ENCODE data around the gene EIF2D. TPM values are rescaled to one million over a fixed set of nuclear protein-coding genes. Genes with fewer than 3 reads are reported as not detected.

Gene EIF2D
- total RNA-seq, 1 experiment from 2014 or later: 110 TPM

GRCh38 chr1:206595581-206596318 is 16.5 kb downstream of the EIF2D start:
- POLR2A ChIA-PET (ENCODE audit: unreplicated experiment): no interaction called here
- no peaks in the 10 kb centered on the region for H3K9me2 ChIP-seq (replicated peaks; ENCODE audit: low read length)
- no peak overlapping the region for H2AFZ ChIP-seq (ENCODE audit: low read length)
- H3K4me3 ChIP-seq (ENCODE audit: low read length): no peak overlapping the region
- H3K36me3 ChIP-seq (ENCODE audit: low read depth, low read length): peaks cover 80% of the 10 kb centered on the region
- no peak overlapping the region for H3K4me2 ChIP-seq (ENCODE audit: low read length)
- H3K9ac ChIP-seq (ENCODE audit: low read length): no peak overlapping the region
- no peak for DNase-seq
- ATAC-seq: no peak
- H3K9me3 ChIP-seq (ENCODE audit: low read length): no peaks in the 10 kb centered on the region
- H3K79me2 ChIP-seq (ENCODE audit: low read length): no peaks in the 10 kb centered on the region
- H3F3A ChIP-seq (ENCODE audit: low read length, unreplicated experiment): peaks cover 1% of the 10 kb centered on the region
- H4K20me1 ChIP-seq (ENCODE audit: low read length): no peaks in the 10 kb centered on the region
- H3K4me1 ChIP-seq (ENCODE audit: insufficient read depth, low read length): peaks cover 6% of the 10 kb centered on the region
- no peaks in the 10 kb centered on the region for H3K27me3 ChIP-seq (ENCODE audit: low read length)
- H3K27ac ChIP-seq (ENCODE audit: low read length): no peak overlapping the region
- no peak for TF ChIP-seq EZH2 (IDR thresholded peaks at IDR 0.05; ENCODE audit: low read length, unreplicated experiment)
- TF ChIP-seq CTCF (conservative IDR thresholded peaks at IDR 0.05; ENCODE audit: low read depth, low read length): no peak
- TF ChIP-seq EZH2phosphoT487 (IDR thresholded peaks at IDR 0.05; ENCODE audit: borderline replicate concordance, low read length): no peak
- intact Hi-C loops (cut with micrococcal nuclease): no loop called here
- CTCF ChIA-PET: no interaction called here
- BruUV-seq (replicated peaks): no TSS peak

- TF ChIP-seq EZH2 (IDR thresholded peaks at IDR 0.05; ENCODE audit: low read length, unreplicated experiment): no peak
- no peak for TF ChIP-seq EZH2phosphoT487 (IDR thresholded peaks at IDR 0.05; ENCODE audit: borderline replicate concordance, low read length)
- TF ChIP-seq CTCF (conservative IDR thresholded peaks at IDR 0.05; ENCODE audit: low read depth, low read length): no peak
- H3K4me1 ChIP-seq (ENCODE audit: insufficient read depth, low read length): peaks cover 29% of the 10 kb centered on the region
- H3K9me3 ChIP-seq (ENCODE audit: low read length): no peaks in the 10 kb centered on the region
- ChIA-PET CTCF (interaction anchor here (0.6 kb wide), 1 partner anchor 328 kb away, joined by 3 read pairs; no protein-coding TSS in a partner anchor), POLR2A (ENCODE audit: unreplicated experiment) (no interaction called here)
- H3K4me2 ChIP-seq (ENCODE audit: low read length): no peak overlapping the region
- no peak overlapping the region for H2AFZ ChIP-seq (ENCODE audit: low read length)
- H3K36me3 ChIP-seq (ENCODE audit: low read depth, low read length): peaks cover 68% of the 10 kb centered on the region
- DNase-seq (no peak), ATAC-seq (no peak)
- intact Hi-C loops (cut with micrococcal nuclease): no loop called here
- no peaks in the 10 kb centered on the region for H3K9me2 ChIP-seq (replicated peaks; ENCODE audit: low read length)
- no peak overlapping the region for H3K4me3 ChIP-seq (ENCODE audit: low read length)
- peaks cover 21% of the 10 kb centered on the region for H3F3A ChIP-seq (ENCODE audit: low read length, unreplicated experiment)
- no peaks in the 10 kb centered on the region for H4K20me1 ChIP-seq (ENCODE audit: low read length)
- H3K79me2 ChIP-seq (ENCODE audit: low read length): no peaks in the 10 kb centered on the region
- no peak overlapping the region for H3K27ac ChIP-seq (ENCODE audit: low read length)
- no TSS peak for BruUV-seq (replicated peaks)
- no peaks in the 10 kb centered on the region for H3K27me3 ChIP-seq (ENCODE audit: low read length)
- no peak overlapping the region for H3K9ac ChIP-seq (ENCODE audit: low read length)
Measured at GRCh38 chr1:206593351-206593925, 18.8 kb downstream of the EIF2D start.

- Histone ChIP-seq H3K36me3 (ENCODE audit: low read depth, low read length) (peaks cover 70% of the 10 kb centered on the region), H3F3A (ENCODE audit: low read length, unreplicated experiment) (peaks cover 23% of the 10 kb centered on the region)
- CTCF ChIA-PET: interaction anchor here (0.6 to 0.7 kb wide), 2 partner anchors 44 to 83 kb away, joined by 3 read pairs; partner anchors contain the start of gene DYRK3
Measured at GRCh38 chr1:206591696-206592095, 20.6 kb downstream of the EIF2D start.

More at GRCh38 chr1:206591696-206592095, 20.6 kb downstream of the EIF2D start:
- POLR2A ChIA-PET (ENCODE audit: unreplicated experiment): interaction anchor here (0.6 kb wide), 1 partner anchor 169 kb away, joined by 3 read pairs; no protein-coding TSS in a partner anchor
- Histone ChIP-seq H4K20me1 (ENCODE audit: low read length) (no peaks in the 10 kb centered on the region), H2AFZ (ENCODE audit: low read length) (no peak overlapping the region), H3K9ac (ENCODE audit: low read length) (no peak overlapping the region), H3K4me1 (ENCODE audit: insufficient read depth, low read length) (peaks cover 47% of the 10 kb centered on the region), H3K79me2 (ENCODE audit: low read length) (no peaks in the 10 kb centered on the region), H3K4me2 (ENCODE audit: low read length) (no peak overlapping the region), H3K9me2 (replicated peaks; ENCODE audit: low read length) (no peaks in the 10 kb centered on the region), H3K4me3 (ENCODE audit: low read length) (no peak overlapping the region), H3K27me3 (ENCODE audit: low read length) (no peaks in the 10 kb centered on the region), H3K27ac (ENCODE audit: low read length) (no peak overlapping the region), H3K9me3 (ENCODE audit: low read length) (no peaks in the 10 kb centered on the region)
- BruUV-seq (replicated peaks): no TSS peak
- TF ChIP-seq EZH2phosphoT487 (IDR thresholded peaks at IDR 0.05; ENCODE audit: borderline replicate concordance, low read length) (no peak), CTCF (conservative IDR thresholded peaks at IDR 0.05; ENCODE audit: low read depth, low read length) (no peak), EZH2 (IDR thresholded peaks at IDR 0.05; ENCODE audit: low read length, unreplicated experiment) (no peak)
- DNase-seq (no peak), ATAC-seq (no peak)
- intact Hi-C loops (cut with micrococcal nuclease): no loop called here

All from PC-3 (cell line).